DMS114 treated with DMSO at 0.1 percent for 48 hours (cell line): ENCODE results near the gene PLPPR5.

ENCODE experiments used
- DNase-seq: peaks from one replicate; lab custom pipeline; 2025; ENCODE audit not compliant: unreplicated experiment; lab: John Stamatoyannopoulos, UW

The PLPPR5 gene

GRCh38 chr1:98969798-98970490, 34.7 kb downstream of the PLPPR5 start:
- DNase-seq: no peak

- no peak for DNase-seq
Measured at GRCh38 chr1:98967122-98967521, 37.5 kb downstream of the PLPPR5 start.

- no peak for DNase-seq
Measured at GRCh38 chr1:98965394-98965793, 39.3 kb downstream of the PLPPR5 start.

- no peak for DNase-seq
Measured at GRCh38 chr1:98964198-98964597, 40.5 kb downstream of the PLPPR5 start.

- no peak for DNase-seq
Measured at GRCh38 chr1:98963064-98963758, 41.5 kb downstream of the PLPPR5 start.

GRCh38 chr1:98962156-98962555, 42.5 kb downstream of the PLPPR5 start:
- DNase-seq: no peak

- DNase-seq: no peak
Measured at GRCh38 chr1:98949621-98950020, 55.0 kb downstream of the PLPPR5 start.

GRCh38 chr1:98949166-98949565, 55.5 kb downstream of the PLPPR5 start:
- DNase-seq: no peak

GRCh38 chr1:98947071-98947470, 57.6 kb downstream of the PLPPR5 start:
- DNase-seq: no peak

- no peak for DNase-seq
Measured at GRCh38 chr1:98940722-98941079, 64.0 kb downstream of the PLPPR5 start.

- no peak for DNase-seq
Measured at GRCh38 chr1:98940069-98940721, 64.5 kb downstream of the PLPPR5 start.

GRCh38 chr1:98939471-98939870, 65.2 kb downstream of the PLPPR5 start:
- no peak for DNase-seq

- DNase-seq: no peak
Measured at GRCh38 chr1:98937347-98937746, 67.3 kb downstream of the PLPPR5 start.

- DNase-seq: no peak
Measured at GRCh38 chr1:98932184-98932583, 72.5 kb downstream of the PLPPR5 start.

- DNase-seq: no peak
Measured at GRCh38 chr1:98931128-98931835, 73.4 kb downstream of the PLPPR5 start.

- no peak for DNase-seq
Measured at GRCh38 chr1:98929437-98929836, 75.2 kb downstream of the PLPPR5 start.

GRCh38 chr1:98926597-98926996, 78.1 kb downstream of the PLPPR5 start:
- DNase-seq: no peak

GRCh38 chr1:98924977-98925376, 79.7 kb downstream of the PLPPR5 start:
- no peak for DNase-seq

GRCh38 chr1:98923667-98924066, 81.0 kb downstream of the PLPPR5 start:
- DNase-seq: no peak

GRCh38 chr1:98921817-98922216, 82.8 kb downstream of the PLPPR5 start:
- DNase-seq: no peak

- DNase-seq: no peak
Measured at GRCh38 chr1:98920441-98921110, 84.1 kb downstream of the PLPPR5 start.
